ENCODE data around the gene TMPRSS9.
"Not testable (repeated sequence)": the region's sequence is repeated elsewhere in the genome, so short reads cannot be mapped to it uniquely, and the experiment has no call there.

DNA sequence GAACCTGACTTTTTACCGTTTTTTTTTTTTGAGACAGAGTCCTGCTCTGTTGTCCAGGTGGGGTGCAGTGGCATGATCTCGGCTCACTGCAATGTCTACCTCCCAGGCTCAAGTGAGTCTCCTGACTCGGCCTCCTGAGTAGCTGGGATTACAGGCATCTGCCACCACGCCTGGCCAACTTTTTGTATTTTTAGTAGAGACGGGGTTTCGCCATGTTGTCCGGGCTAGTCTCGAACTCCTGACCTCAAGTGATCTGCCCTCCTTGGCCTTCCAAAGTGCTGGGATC lies 109.8 kb downstream of the TMPRSS9 start:
- TF ChIP-seq EZH2phosphoT487 (IDR thresholded peaks at IDR 0.05; ENCODE audit: insufficient read depth, low read depth); EZH2 (IDR thresholded peaks at IDR 0.05; ENCODE audit: insufficient read depth, poor library complexity, severe bottlenecking): not testable (repeated sequence)

Measured in GM23248 (cell line).